ENCODE data around the gene SLC6A12. TPM values are rescaled to one million over a fixed set of nuclear protein-coding genes. Genes with fewer than 3 reads are reported as not detected.

The SLC6A12 gene
- total RNA-seq, 1 donor = not detected

DNA sequence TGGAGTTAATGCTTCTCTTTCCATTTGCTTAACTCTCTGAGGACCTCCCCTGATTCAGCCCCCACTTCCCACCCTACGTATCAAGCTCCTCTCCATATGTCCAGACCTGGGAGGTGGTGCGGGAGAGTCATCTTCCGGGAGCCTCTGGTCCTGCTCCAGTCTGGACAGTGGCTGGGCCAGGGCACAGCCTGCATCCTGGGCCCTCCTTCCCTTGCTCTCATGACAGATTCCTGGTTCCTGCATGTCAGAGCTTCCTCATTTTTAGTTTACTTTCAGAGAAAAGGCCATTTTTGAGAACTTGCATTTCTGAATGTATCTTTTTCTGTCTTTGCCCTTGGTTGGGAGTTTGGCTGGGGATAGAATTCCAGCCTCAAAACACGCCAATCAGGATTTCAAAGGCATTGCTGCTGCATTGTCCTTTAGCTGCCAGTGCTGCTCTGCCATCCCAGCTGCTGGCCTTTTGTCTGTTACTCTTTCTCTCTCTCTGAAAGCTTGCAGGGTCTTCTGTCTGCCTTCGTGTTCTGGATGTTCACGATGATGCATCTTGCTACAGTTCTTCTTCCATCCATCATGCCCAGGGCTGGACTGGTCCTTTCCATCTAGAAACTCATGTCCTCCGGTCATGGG, 54.7 kb downstream of the SLC6A12 start:
- H4K20me1 ChIP-seq (ENCODE audit: insufficient read depth, low read length) = no peaks in the 10 kb centered on the region
- H3K9me3 ChIP-seq (ENCODE audit: low read depth, low read length) = no peaks in the 10 kb centered on the region
- H3K4me1 ChIP-seq (ENCODE audit: insufficient read depth, low read length) = no peaks in the 10 kb centered on the region
- DNase-seq (ENCODE audit: insufficient read length, low spot score, missing footprints) = no peak
- no peak overlapping the region for H3K27ac ChIP-seq (ENCODE audit: low read depth, low read length)
- TF ChIP-seq, protein P1, sequence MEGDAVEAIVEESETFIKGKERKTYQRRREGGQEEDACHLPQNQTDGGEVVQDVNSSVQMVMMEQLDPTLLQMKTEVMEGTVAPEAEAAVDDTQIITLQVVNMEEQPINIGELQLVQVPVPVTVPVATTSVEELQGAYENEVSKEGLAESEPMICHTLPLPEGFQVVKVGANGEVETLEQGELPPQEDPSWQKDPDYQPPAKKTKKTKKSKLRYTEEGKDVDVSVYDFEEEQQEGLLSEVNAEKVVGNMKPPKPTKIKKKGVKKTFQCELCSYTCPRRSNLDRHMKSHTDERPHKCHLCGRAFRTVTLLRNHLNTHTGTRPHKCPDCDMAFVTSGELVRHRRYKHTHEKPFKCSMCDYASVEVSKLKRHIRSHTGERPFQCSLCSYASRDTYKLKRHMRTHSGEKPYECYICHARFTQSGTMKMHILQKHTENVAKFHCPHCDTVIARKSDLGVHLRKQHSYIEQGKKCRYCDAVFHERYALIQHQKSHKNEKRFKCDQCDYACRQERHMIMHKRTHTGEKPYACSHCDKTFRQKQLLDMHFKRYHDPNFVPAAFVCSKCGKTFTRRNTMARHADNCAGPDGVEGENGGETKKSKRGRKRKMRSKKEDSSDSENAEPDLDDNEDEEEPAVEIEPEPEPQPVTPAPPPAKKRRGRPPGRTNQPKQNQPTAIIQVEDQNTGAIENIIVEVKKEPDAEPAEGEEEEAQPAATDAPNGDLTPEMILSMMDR (IDR thresholded peaks at IDR 0.05; ENCODE audit: extremely low read depth, low read depth, low read length) = no peak
- H3K36me3 ChIP-seq (ENCODE audit: insufficient read depth, low read length) = no peaks in the 10 kb centered on the region
- no peak overlapping the region for H2AFZ ChIP-seq (ENCODE audit: low read length)
- no peaks in the 10 kb centered on the region for H3K79me2 ChIP-seq (ENCODE audit: insufficient read depth, low read length)
- H3K4me2 ChIP-seq (ENCODE audit: insufficient read depth, low read length) = no peak overlapping the region
- H3K4me3 ChIP-seq (ENCODE audit: insufficient read depth, low read length) = no peak overlapping the region
- H3K27me3 ChIP-seq (ENCODE audit: insufficient read depth, low read length) = peaks cover 2% of the 10 kb centered on the region

GRCh38 chr12:157644-158043, 56.3 kb downstream of the SLC6A12 start:
- Histone ChIP-seq H3K4me2 (ENCODE audit: insufficient read depth, low read length) (no peak overlapping the region), H3K27me3 (ENCODE audit: insufficient read depth, low read length) (peaks cover 2% of the 10 kb centered on the region), H3K4me1 (ENCODE audit: insufficient read depth, low read length) (no peaks in the 10 kb centered on the region), H3K79me2 (ENCODE audit: insufficient read depth, low read length) (no peaks in the 10 kb centered on the region), H3K4me3 (ENCODE audit: insufficient read depth, low read length) (no peak overlapping the region), H4K20me1 (ENCODE audit: insufficient read depth, low read length) (no peaks in the 10 kb centered on the region), H2AFZ (ENCODE audit: low read length) (no peak overlapping the region), H3K9me3 (ENCODE audit: low read depth, low read length) (no peaks in the 10 kb centered on the region), H3K36me3 (ENCODE audit: insufficient read depth, low read length) (no peaks in the 10 kb centered on the region), H3K27ac (ENCODE audit: low read depth, low read length) (no peak overlapping the region)
- TF ChIP-seq, protein P1 (IDR thresholded peaks at IDR 0.05; ENCODE audit: extremely low read depth, low read depth, low read length) = no peak
- no peak for DNase-seq (ENCODE audit: insufficient read length, low spot score, missing footprints)

DNA sequence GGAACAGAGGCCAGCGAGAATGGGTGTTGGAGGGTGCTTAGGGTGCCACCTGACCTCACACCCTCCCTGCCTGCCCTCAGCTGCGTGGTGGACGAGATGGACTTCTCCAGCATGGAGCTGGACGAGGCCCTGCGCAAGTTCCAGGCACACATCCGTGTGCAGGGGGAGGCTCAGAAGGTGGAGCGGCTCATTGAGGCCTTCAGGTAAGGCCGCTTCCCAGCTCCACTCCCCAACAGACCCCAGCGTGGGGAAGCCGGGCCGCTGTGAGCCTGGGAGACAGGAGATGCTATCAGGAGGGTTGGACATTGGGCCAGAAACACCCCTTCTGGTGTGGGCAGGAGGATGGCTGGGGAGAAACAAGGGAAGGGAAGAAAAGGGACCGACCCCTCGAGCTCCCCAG, 57.0 kb downstream of the SLC6A12 start:
- TF ChIP-seq, protein P1 (IDR thresholded peaks at IDR 0.05; ENCODE audit: extremely low read depth, low read depth, low read length) = no peak
- Histone ChIP-seq H2AFZ (ENCODE audit: low read length) (no peak overlapping the region), H3K4me2 (ENCODE audit: insufficient read depth, low read length) (no peak overlapping the region), H3K79me2 (ENCODE audit: insufficient read depth, low read length) (no peaks in the 10 kb centered on the region), H3K27ac (ENCODE audit: low read depth, low read length) (no peak overlapping the region), H3K9me3 (ENCODE audit: low read depth, low read length) (no peaks in the 10 kb centered on the region), H3K27me3 (ENCODE audit: insufficient read depth, low read length) (peaks cover 2% of the 10 kb centered on the region), H3K36me3 (ENCODE audit: insufficient read depth, low read length) (no peaks in the 10 kb centered on the region), H3K4me1 (ENCODE audit: insufficient read depth, low read length) (no peaks in the 10 kb centered on the region), H4K20me1 (ENCODE audit: insufficient read depth, low read length) (no peaks in the 10 kb centered on the region), H3K4me3 (ENCODE audit: insufficient read depth, low read length) (no peak overlapping the region)
- no peak for DNase-seq (ENCODE audit: insufficient read length, low spot score, missing footprints)

DNA sequence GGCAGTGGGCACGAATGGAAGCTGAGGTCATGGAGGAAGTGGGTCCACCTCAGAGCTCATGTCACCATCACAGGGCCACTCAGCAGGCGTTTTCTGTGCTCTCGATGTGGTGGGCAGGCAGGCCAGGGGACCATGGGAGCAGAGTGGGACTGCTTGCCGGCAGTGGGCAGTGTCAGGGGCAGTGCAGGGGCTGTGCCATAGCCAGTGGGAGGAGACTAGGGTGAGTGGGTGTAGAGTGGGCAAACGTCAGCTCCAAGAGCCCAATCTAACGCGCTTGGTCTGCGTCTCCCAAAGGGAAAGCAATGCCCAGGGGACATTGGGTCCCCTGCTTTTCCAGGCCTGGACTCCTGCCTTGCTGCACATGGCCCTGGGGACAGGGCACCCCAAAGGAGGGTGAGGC, 58.3 kb downstream of the SLC6A12 start:
- Histone ChIP-seq H2AFZ (ENCODE audit: low read length) (no peak overlapping the region), H3K27me3 (ENCODE audit: insufficient read depth, low read length) (no peaks in the 10 kb centered on the region), H3K4me1 (ENCODE audit: insufficient read depth, low read length) (no peaks in the 10 kb centered on the region), H4K20me1 (ENCODE audit: insufficient read depth, low read length) (no peaks in the 10 kb centered on the region), H3K27ac (ENCODE audit: low read depth, low read length) (no peak overlapping the region), H3K4me3 (ENCODE audit: insufficient read depth, low read length) (no peak overlapping the region), H3K9me3 (ENCODE audit: low read depth, low read length) (no peaks in the 10 kb centered on the region), H3K36me3 (ENCODE audit: insufficient read depth, low read length) (no peaks in the 10 kb centered on the region), H3K79me2 (ENCODE audit: insufficient read depth, low read length) (no peaks in the 10 kb centered on the region), H3K4me2 (ENCODE audit: insufficient read depth, low read length) (no peak overlapping the region)
- TF ChIP-seq, protein P1 (IDR thresholded peaks at IDR 0.05; ENCODE audit: extremely low read depth, low read depth, low read length) = no peak
- DNase-seq (ENCODE audit: insufficient read length, low spot score, missing footprints) = no peak
